HEK293 (cell line): ENCODE data around the gene YOD1.

Experiments
- CTCF ChIA-PET: fragments of 350-600 bp; formaldehyde crosslinking; extraction: SDS; loops from one replicate; lab custom pipeline; 2021; ENCODE audit warnings: antibody characterized with exemption; lab: Yijun Ruan, JAX
- POLR2A ChIA-PET: fragments of 300-600 bp; formaldehyde crosslinking; extraction: SDS; loops from one replicate; lab custom pipeline; 2020; ENCODE audit warnings: antibody characterized with exemption, inconsistent platforms; lab: Yijun Ruan, JAX
- H3K27ac ChIP-seq: fragments of 200-500 bp; sonication (Bioruptor generic); 2 replicates; pipeline ENCODE4 v1.5.1; 2014; ENCODE audit warnings: low read depth, low read length, control low read depth, inconsistent platforms; ENCODE audit errors: extremely low read depth
- H3K36me3 ChIP-seq, 2 experiments: fragments of 200-500 bp in 1 of 2; sonication (Bioruptor generic) in 1 of 2; 1 replicate in 1 of 2; 2 replicates in 1 of 2; pipeline ENCODE4 v1.5.1; 2014 to 2017; ENCODE audit warnings: inconsistent platforms in 2 of 2, low read length in 2 of 2; ENCODE audit not compliant: control insufficient read depth in 2 of 2, insufficient read depth in 1 of 2
- H3K4me1 ChIP-seq: fragments of 200-500 bp; sonication (Bioruptor generic); 2 replicates; pipeline ENCODE4 v1.5.1; 2014; ENCODE audit warnings: mild to moderate bottlenecking, low read length, inconsistent platforms; ENCODE audit not compliant: control insufficient read depth, insufficient read depth
- H3K4me3 ChIP-seq: 2 replicates; pipeline ENCODE4 v1.5.1; 2011; ENCODE audit warnings: low read depth, mild to moderate bottlenecking, control low read depth, low read length, moderate library complexity
- H3K9me3 ChIP-seq: fragments of 200-500 bp; sonication (Bioruptor generic); 2 replicates; pipeline ENCODE4 v1.5.1; 2014; ENCODE audit warnings: low read depth, low read length, inconsistent platforms; ENCODE audit not compliant: control insufficient read depth, insufficient read depth
- FEZF1 ChIP-seq: fragments of 450-650 bp; formaldehyde crosslinking; IDR thresholded peaks from 2 replicates; pipeline ENCODE4 v1.5.1; 2016; ENCODE audit warnings: missing biosample characterization, missing genetic modification characterization
- GLI4 ChIP-seq: fragments of 450-650 bp; formaldehyde crosslinking; IDR thresholded peaks from 2 replicates; pipeline ENCODE4 v1.5.1; 2016; ENCODE audit warnings: missing biosample characterization, missing genetic modification characterization
- MEIS1 ChIP-seq: sonication (generic); formaldehyde crosslinking; IDR thresholded peaks from 2 replicates; pipeline ENCODE4 v1.8.1; 2022; ENCODE audit warnings: missing genetic modification reagents, mild to moderate bottlenecking, borderline replicate concordance
- TCF7L2 ChIP-seq: IDR thresholded peaks from 2 replicates; pipeline ENCODE4 v1.6.1; 2011; ENCODE audit warnings: low read depth, mild to moderate bottlenecking, inconsistent platforms, low read length, moderate library complexity, borderline replicate concordance
- TRIM28 ChIP-seq: IDR thresholded peaks from 2 replicates; pipeline ENCODE4 v1.6.1; 2011; ENCODE audit warnings: low read length, control low read depth, borderline replicate concordance
- ZBTB1 ChIP-seq: fragments of 450-650 bp; formaldehyde crosslinking; IDR thresholded peaks from 2 replicates; pipeline ENCODE4 v1.5.1; 2016; ENCODE audit warnings: missing biosample characterization, missing genetic modification characterization
- ZFP41 ChIP-seq: fragments of 450-650 bp; formaldehyde crosslinking; IDR thresholded peaks from 2 replicates; pipeline ENCODE4 v1.5.1; 2016; ENCODE audit warnings: missing biosample characterization, missing genetic modification characterization, borderline replicate concordance
- ZNF138 ChIP-seq: fragments of 450-650 bp; formaldehyde crosslinking; IDR thresholded peaks from 2 replicates; pipeline ENCODE4 v1.5.1; 2016; ENCODE audit warnings: missing biosample characterization, missing genetic modification characterization, borderline replicate concordance
- ZNF169 ChIP-seq: fragments of 450-650 bp; formaldehyde crosslinking; IDR thresholded peaks from 2 replicates; pipeline ENCODE4 v1.5.1; 2016; ENCODE audit warnings: missing biosample characterization, missing genetic modification characterization
- ZNF202 ChIP-seq: fragments of 450-650 bp; formaldehyde crosslinking; IDR thresholded peaks from 2 replicates; pipeline ENCODE4 v1.5.1; 2016; ENCODE audit warnings: missing biosample characterization, missing genetic modification characterization, borderline replicate concordance
- ZNF248 ChIP-seq: fragments of 450-650 bp; formaldehyde crosslinking; IDR thresholded peaks from 2 replicates; pipeline ENCODE4 v1.5.1; 2017; ENCODE audit warnings: missing biosample characterization, missing genetic modification characterization
- ZNF48 ChIP-seq: fragments of 450-650 bp; formaldehyde crosslinking; IDR thresholded peaks from 2 replicates; pipeline ENCODE4 v1.5.1; 2016; ENCODE audit warnings: missing biosample characterization, missing genetic modification characterization
- ZNF521 ChIP-seq: fragments of 450-650 bp; formaldehyde crosslinking; IDR thresholded peaks from 2 replicates; pipeline ENCODE4 v1.5.1; 2017; ENCODE audit warnings: missing biosample characterization, mild to moderate bottlenecking, missing genetic modification characterization
- TF ChIP-seq, protein P1 (sequence below): fragments of 450-650 bp; formaldehyde crosslinking; IDR thresholded peaks from 2 replicates; pipeline ENCODE4 v1.5.1; 2016; ENCODE audit warnings: missing biosample characterization, missing genetic modification characterization
- TF ChIP-seq, protein P2 (sequence below): fragments of 450-650 bp; formaldehyde crosslinking; IDR thresholded peaks from 2 replicates; pipeline ENCODE4 v1.5.1; 2017; ENCODE audit warnings: missing biosample characterization, missing genetic modification characterization
- TF ChIP-seq, protein P3 (sequence below): fragments of 450-650 bp; formaldehyde crosslinking; IDR thresholded peaks from 2 replicates; pipeline ENCODE4 v1.5.1; 2016; ENCODE audit warnings: missing biosample characterization, missing genetic modification characterization
- TF ChIP-seq, protein P4 (sequence below): fragments of 450-650 bp; formaldehyde crosslinking; IDR thresholded peaks from 2 replicates; pipeline ENCODE4 v1.5.1; 2016; ENCODE audit warnings: missing biosample characterization, missing genetic modification characterization
- TF ChIP-seq, protein P5 (sequence below): fragments of 450-650 bp; formaldehyde crosslinking; IDR thresholded peaks from 2 replicates; pipeline ENCODE4 v1.5.1; 2017; ENCODE audit warnings: missing biosample characterization, mild to moderate bottlenecking, missing genetic modification characterization, moderate library complexity

YOD1 gene

DNA sequence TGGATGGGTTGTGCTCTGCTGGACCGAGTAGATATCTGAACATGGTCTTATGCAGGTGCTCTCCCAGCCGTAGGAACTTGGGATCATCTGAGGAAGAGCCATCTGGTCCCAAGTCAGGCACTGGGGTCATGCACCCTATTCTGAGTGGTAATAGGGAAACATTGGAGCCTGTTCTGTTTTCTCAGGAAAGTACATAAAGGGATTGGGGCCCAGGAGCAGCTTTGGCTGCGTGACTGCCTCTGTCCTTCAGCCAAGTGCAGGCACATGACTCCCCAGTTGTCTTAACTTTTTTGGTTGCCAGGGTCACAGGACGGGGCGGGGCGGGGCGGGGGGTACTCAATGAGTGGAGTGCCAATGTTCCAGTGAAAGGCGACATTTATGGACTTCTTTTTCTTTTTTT, 13.6 kb upstream of the YOD1 start:
- Histone ChIP-seq H3K9me3 (no peaks in the 10 kb centered on the region), H3K4me3 (no peak overlapping the region), H3K36me3 (peaks cover 0 to 59% of the 10 kb centered on the region in 2 experiments; a peak in 1 of 3 replicates), H3K27ac (no peak overlapping the region), H3K4me1 (no peaks in the 10 kb centered on the region)
- CTCF ChIA-PET = interaction anchor here (0.7 kb wide), 1 partner anchor 341 kb away, joined by 5 read pairs; no protein-coding TSS in a partner anchor
- TF ChIP-seq, protein P1, sequence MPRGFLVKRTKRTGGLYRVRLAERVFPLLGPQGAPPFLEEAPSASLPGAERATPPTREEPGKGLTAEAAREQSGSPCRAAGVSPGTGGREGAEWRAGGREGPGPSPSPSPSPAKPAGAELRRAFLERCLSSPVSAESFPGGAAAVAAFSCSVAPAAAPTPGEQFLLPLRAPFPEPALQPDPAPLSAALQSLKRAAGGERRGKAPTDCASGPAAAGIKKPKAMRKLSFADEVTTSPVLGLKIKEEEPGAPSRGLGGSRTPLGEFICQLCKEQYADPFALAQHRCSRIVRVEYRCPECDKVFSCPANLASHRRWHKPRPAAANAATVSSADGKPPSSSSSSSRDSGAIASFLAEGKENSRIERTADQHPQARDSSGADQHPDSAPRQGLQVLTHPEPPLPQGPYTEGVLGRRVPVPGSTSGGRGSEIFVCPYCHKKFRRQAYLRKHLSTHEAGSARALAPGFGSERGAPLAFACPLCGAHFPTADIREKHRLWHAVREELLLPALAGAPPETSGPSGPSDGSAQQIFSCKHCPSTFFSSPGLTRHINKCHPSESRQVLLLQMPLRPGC (tag by site-specific recombination) = no peak
- POLR2A ChIA-PET = no interaction called here

DNA sequence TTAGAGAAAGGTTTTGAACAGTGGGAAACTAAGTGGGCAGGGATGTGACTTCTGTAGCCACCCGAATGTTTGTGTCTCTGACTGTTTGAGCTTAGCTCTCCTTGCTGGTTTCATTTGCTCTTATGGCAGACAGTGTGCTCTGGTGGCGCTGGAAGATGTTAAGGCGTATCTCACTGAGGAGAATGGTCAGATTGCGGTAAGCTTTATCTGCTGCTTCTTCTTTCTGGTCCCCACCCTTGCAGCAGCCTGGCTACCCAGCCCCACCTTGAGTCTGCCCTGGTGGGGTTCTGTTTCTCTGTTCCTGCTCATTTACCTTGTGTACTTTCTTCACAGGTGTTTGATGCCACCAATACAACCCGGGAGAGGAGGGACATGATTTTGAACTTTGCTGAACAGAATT, 12.0 kb upstream of the YOD1 start:
- H3K9me3 ChIP-seq = no peaks in the 10 kb centered on the region
- no peak overlapping the region for H3K27ac ChIP-seq
- TF ChIP-seq ZNF169 (tag by site-specific recombination) (no peak), TRIM28 (no peak), ZNF248 (no peak), TCF7L2 (no peak), FEZF1 (tag by site-specific recombination) (no peak), ZNF48 (tag by site-specific recombination) (no peak), ZNF202 (tag by site-specific recombination) (no peak), ZBTB1 (tag by site-specific recombination) (no peak), GLI4 (tag by site-specific recombination) (no peak), ZNF138 (tag by site-specific recombination) (no peak), ZFP41 (no peak), ZNF521 (tag by site-specific recombination) (no peak), MEIS1 (CRISPR knock-in tag) (no peak)
- TF ChIP-seq, protein P2, sequence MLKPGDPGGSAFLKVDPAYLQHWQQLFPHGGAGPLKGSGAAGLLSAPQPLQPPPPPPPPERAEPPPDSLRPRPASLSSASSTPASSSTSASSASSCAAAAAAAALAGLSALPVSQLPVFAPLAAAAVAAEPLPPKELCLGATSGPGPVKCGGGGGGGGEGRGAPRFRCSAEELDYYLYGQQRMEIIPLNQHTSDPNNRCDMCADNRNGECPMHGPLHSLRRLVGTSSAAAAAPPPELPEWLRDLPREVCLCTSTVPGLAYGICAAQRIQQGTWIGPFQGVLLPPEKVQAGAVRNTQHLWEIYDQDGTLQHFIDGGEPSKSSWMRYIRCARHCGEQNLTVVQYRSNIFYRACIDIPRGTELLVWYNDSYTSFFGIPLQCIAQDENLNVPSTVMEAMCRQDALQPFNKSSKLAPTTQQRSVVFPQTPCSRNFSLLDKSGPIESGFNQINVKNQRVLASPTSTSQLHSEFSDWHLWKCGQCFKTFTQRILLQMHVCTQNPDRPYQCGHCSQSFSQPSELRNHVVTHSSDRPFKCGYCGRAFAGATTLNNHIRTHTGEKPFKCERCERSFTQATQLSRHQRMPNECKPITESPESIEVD (tag by site-specific recombination) = no peak
- TF ChIP-seq, protein P3, sequence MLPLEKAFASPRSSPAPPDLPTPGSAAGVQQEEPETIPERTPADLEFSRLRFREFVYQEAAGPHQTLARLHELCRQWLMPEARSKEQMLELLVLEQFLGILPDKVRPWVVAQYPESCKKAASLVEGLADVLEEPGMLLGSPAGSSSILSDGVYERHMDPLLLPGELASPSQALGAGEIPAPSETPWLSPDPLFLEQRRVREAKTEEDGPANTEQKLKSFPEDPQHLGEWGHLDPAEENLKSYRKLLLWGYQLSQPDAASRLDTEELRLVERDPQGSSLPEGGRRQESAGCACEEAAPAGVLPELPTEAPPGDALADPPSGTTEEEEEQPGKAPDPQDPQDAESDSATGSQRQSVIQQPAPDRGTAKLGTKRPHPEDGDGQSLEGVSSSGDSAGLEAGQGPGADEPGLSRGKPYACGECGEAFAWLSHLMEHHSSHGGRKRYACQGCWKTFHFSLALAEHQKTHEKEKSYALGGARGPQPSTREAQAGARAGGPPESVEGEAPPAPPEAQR (tag by site-specific recombination) = no peak
- TF ChIP-seq, protein P4, sequence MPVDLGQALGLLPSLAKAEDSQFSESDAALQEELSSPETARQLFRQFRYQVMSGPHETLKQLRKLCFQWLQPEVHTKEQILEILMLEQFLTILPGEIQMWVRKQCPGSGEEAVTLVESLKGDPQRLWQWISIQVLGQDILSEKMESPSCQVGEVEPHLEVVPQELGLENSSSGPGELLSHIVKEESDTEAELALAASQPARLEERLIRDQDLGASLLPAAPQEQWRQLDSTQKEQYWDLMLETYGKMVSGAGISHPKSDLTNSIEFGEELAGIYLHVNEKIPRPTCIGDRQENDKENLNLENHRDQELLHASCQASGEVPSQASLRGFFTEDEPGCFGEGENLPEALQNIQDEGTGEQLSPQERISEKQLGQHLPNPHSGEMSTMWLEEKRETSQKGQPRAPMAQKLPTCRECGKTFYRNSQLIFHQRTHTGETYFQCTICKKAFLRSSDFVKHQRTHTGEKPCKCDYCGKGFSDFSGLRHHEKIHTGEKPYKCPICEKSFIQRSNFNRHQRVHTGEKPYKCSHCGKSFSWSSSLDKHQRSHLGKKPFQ (tag by site-specific recombination) = no peak
- TF ChIP-seq, protein P5, sequence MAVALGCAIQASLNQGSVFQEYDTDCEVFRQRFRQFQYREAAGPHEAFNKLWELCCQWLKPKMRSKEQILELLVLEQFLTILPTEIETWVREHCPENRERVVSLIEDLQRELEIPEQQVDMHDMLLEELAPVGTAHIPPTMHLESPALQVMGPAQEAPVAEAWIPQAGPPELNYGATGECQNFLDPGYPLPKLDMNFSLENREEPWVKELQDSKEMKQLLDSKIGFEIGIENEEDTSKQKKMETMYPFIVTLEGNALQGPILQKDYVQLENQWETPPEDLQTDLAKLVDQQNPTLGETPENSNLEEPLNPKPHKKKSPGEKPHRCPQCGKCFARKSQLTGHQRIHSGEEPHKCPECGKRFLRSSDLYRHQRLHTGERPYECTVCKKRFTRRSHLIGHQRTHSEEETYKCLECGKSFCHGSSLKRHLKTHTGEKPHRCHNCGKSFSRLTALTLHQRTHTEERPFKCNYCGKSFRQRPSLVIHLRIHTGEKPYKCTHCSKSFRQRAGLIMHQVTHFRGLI (tag by site-specific recombination) = no peak
- TF ChIP-seq, all 188 proteins: peak for 0
- Histone ChIP-seq H3K4me3 (no peak overlapping the region), H3K36me3 (peaks cover 0 to 48% of the 10 kb centered on the region in 2 experiments; a peak in 1 of 3 replicates), H3K4me1 (no peaks in the 10 kb centered on the region)
- ChIA-PET CTCF (no interaction called here), POLR2A (no interaction called here)
